Measurements from ENCODE around the gene BBX.

The BBX gene

GRCh38 chr3:107757140-107757539 is 234.4 kb downstream of the BBX start:
- TF ChIP-seq POLR2AphosphoS5 (IDR thresholded peaks at IDR 0.05; ENCODE audit: low read depth) (no peak), CTCF (IDR thresholded peaks at IDR 0.05; ENCODE audit: insufficient read depth, low read length) (no peak), SPI1 (IDR thresholded peaks at IDR 0.05; ENCODE audit: borderline replicate concordance, low read depth) (no peak), GABPA (IDR thresholded peaks at IDR 0.05; ENCODE audit: low read depth) (no peak), REST (IDR thresholded peaks at IDR 0.05; ENCODE audit: insufficient replicate concordance, low read depth) (no peak)
- H3K4me3 ChIP-seq (replicated peaks; ENCODE audit: insufficient read depth, low read length), result no peak overlapping the region
- H3K27me3 ChIP-seq (ENCODE audit: insufficient read depth, poor library complexity, severe bottlenecking), result no peaks in the 10 kb centered on the region
- H3K27ac ChIP-seq (replicated peaks), result no peak overlapping the region
- DNase-seq (ENCODE audit: low read depth in 1 of 2, low spot score in 1 of 2), result no peak

GRCh38 chr3:107760144-107760543 is 237.4 kb downstream of the BBX start:
- DNase-seq (ENCODE audit: low read depth in 1 of 2, low spot score in 1 of 2), result no peak
- Histone ChIP-seq H3K27me3 (ENCODE audit: insufficient read depth, poor library complexity, severe bottlenecking) (no peaks in the 10 kb centered on the region), H3K27ac (replicated peaks) (no peak overlapping the region), H3K4me3 (replicated peaks; ENCODE audit: insufficient read depth, low read length) (no peak overlapping the region)
- no peak for TF ChIP-seq CTCF (IDR thresholded peaks at IDR 0.05; ENCODE audit: insufficient read depth, low read length)

GRCh38 chr3:107761391-107761790 is 238.6 kb downstream of the BBX start:
- DNase-seq (ENCODE audit: low read depth in 1 of 2, low spot score in 1 of 2), result no peak
- no peak for TF ChIP-seq CTCF (IDR thresholded peaks at IDR 0.05; ENCODE audit: insufficient read depth, low read length)
- TF ChIP-seq GABPA (IDR thresholded peaks at IDR 0.05; ENCODE audit: low read depth), result no peak
- no peak for TF ChIP-seq POLR2AphosphoS5 (IDR thresholded peaks at IDR 0.05; ENCODE audit: low read depth)
- TF ChIP-seq REST (IDR thresholded peaks at IDR 0.05; ENCODE audit: insufficient replicate concordance, low read depth), result no peak
- no peak for TF ChIP-seq SPI1 (IDR thresholded peaks at IDR 0.05; ENCODE audit: borderline replicate concordance, low read depth)
- H3K4me3 ChIP-seq (replicated peaks; ENCODE audit: insufficient read depth, low read length), result no peak overlapping the region
- H3K27me3 ChIP-seq (ENCODE audit: insufficient read depth, poor library complexity, severe bottlenecking), result no peaks in the 10 kb centered on the region
- H3K27ac ChIP-seq (replicated peaks), result no peak overlapping the region

- H3K27ac ChIP-seq (replicated peaks), result no peak overlapping the region
- TF ChIP-seq SPI1 (IDR thresholded peaks at IDR 0.05; ENCODE audit: borderline replicate concordance, low read depth), result no peak
- H3K27me3 ChIP-seq (ENCODE audit: insufficient read depth, poor library complexity, severe bottlenecking), result no peaks in the 10 kb centered on the region
- H3K4me3 ChIP-seq (replicated peaks; ENCODE audit: insufficient read depth, low read length), result no peak overlapping the region
- DNase-seq (ENCODE audit: low read depth in 1 of 2, low spot score in 1 of 2), result no peak
Observed at GRCh38 chr3:107765524-107765923, 242.8 kb downstream of the BBX start.
